KMS-11 (cell line): ENCODE measurements around the gene ZNF627.
"Not testable (repeated sequence)": the region's sequence is repeated elsewhere in the genome, so short reads cannot be mapped to it uniquely, and the experiment has no call there.

ENCODE experiments used
- H2AFZ ChIP-seq: fragments of 200-600 bp; sonication (generic); 2 replicates; pipeline ENCODE4 v1.6.1; 2016; ENCODE audit warnings: antibody characterized with exemption, mixed run types, low read depth
- H3K27ac ChIP-seq: fragments of 200-600 bp; sonication (generic); 2 replicates; pipeline ENCODE4 v1.6.1; 2016; ENCODE audit warnings: mild to moderate bottlenecking, mixed run types
- H3K27me3 ChIP-seq: fragments of 200-600 bp; sonication (generic); 2 replicates; pipeline ENCODE4 v1.6.1; 2017; ENCODE audit warnings: mild to moderate bottlenecking, low read depth, mixed run types, moderate library complexity; ENCODE audit not compliant: insufficient read depth
- H3K36me3 ChIP-seq: fragments of 200-600 bp; sonication (generic); 2 replicates; pipeline ENCODE4 v1.6.1; 2017; ENCODE audit warnings: mild to moderate bottlenecking, mixed run types; ENCODE audit not compliant: insufficient read depth
- H3K4me1 ChIP-seq: fragments of 200-600 bp; sonication (generic); 2 replicates; pipeline ENCODE4 v1.6.1; 2016; ENCODE audit warnings: mild to moderate bottlenecking, low read depth, mixed run types; ENCODE audit not compliant: poor library complexity, severe bottlenecking
- H3K4me2 ChIP-seq: fragments of 200-600 bp; sonication (generic); 2 replicates; pipeline ENCODE4 v1.7.0; 2016; ENCODE audit warnings: mild to moderate bottlenecking, mixed run types
- H3K4me3 ChIP-seq: fragments of 200-600 bp; sonication (generic); IDR thresholded peaks from 2 replicates; pipeline ENCODE4 v1.6.1; 2017; ENCODE audit warnings: low read depth, low read length, mixed read lengths; ENCODE audit not compliant: insufficient read depth
- H3K79me2 ChIP-seq: fragments of 200-600 bp; sonication (generic); 2 replicates; pipeline ENCODE4 v1.6.1; 2016; ENCODE audit warnings: low read depth, mixed run types; ENCODE audit not compliant: insufficient read depth
- H3K9ac ChIP-seq: fragments of 200-600 bp; sonication (generic); 2 replicates; pipeline ENCODE4 v1.6.1; 2016; ENCODE audit warnings: mild to moderate bottlenecking, mixed run types
- H4K20me1 ChIP-seq: fragments of 200-600 bp; sonication (generic); 2 replicates; pipeline ENCODE4 v1.6.1; 2016; ENCODE audit warnings: mild to moderate bottlenecking, mixed run types; ENCODE audit not compliant: insufficient read depth
- CTCF ChIP-seq: fragments of 200-600 bp; sonication (generic); conservative IDR thresholded peaks from 2 replicates; pipeline ENCODE4 v1.6.1; 2017; ENCODE audit warnings: low read depth, mild to moderate bottlenecking, antibody characterized with exemption, low read length, moderate library complexity, mixed read lengths

ZNF627 gene

DNA sequence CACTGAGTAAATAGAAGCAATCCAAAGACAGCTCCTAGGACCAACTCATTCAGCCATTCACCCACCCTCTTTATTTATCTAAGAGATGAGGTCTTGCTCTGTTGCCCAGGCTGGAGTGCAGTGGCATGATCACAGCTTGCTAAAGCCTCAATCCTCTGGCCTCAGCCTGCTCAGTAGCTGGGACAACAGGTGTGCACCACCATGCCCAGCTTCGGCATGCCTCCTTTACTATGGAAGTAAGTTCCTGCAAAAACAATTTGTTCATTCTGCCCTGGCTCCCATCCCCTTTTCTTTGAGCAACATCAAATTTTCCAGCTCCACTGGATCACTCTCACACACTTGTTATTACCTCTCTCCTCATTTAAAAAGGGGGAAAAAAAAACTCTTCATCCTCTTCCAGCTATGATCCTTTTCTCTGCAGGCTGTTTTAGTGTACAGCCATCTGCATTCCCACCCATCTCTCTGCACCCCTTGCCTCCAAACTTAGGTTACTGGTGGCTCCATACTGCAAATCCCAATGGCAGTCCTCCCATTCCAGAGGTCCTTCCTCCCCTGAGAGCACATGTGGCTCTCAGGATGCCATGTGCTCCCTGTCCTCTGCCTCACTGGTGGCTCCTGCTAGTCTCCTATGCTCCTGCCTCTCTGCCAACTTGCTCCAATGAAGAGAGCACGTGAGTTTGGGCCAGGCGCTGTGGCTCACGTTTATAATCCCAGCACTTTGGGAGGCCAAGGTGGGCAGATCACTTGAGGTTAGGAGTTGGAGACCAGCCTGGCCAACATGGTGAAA lies 40.5 kb upstream of the ZNF627 start:
- Histone ChIP-seq H3K36me3 (no peaks in the 10 kb centered on the region), H4K20me1 (no peaks in the 10 kb centered on the region), H3K9ac (no peak overlapping the region), H3K27me3 (no peaks in the 10 kb centered on the region), H3K4me1 (peaks cover 12% of the 10 kb centered on the region), H3K4me3 (no peak overlapping the region), H3K79me2 (peaks cover 12% of the 10 kb centered on the region), H3K27ac (no peak overlapping the region), H2AFZ (no peak overlapping the region), H3K4me2 (no peak overlapping the region)
- no peak for TF ChIP-seq CTCF

DNA sequence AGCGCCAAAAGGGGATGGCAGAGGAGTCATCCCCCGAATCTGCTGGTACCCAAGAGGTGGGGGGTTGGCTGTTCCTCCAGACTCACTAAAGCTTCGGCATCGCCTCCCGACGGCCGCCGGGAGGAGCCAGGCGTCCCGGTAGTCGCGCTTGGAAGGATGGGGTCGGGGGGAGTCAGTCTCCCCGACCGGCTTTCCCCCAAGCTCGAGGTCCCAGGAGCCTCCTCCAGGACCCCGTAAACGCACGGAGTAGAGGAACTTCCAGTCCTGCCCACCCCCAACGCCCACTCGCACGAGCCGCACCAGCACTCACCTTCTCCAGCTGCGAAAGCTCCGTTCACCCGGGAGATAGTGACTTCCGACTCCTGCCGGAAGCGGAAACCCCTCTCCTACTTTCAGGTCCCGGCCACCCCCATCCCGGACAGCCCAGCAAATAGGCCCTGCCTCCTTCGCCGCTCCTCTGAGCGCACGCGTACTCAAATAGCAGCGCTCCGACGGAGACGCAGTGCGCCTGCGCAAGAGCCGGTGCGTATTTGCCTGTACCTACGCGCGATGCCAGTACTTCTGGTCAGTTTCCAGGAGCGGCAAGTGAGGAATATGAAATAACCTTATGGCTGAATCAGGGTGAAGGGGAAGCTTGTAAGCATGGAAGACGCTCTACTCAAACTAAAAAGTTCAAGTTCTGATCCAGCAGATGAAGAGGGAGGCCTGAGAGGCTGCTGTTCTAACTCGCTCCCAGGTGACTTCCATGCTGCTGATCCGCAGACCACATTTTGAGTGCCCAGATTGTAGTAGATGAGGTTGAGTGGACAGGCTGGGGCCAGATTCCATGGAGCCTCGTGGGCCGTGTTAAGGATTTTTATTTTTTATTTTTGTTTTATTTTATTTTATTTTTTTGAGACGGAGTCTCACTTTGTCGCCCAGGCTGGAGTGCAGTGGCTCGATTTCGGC lies 38.1 kb upstream of the ZNF627 start, which contains the start of gene ELOF1:
ELOF1 (minus strand) TSS at position 350 of the 948 bp plus-strand sequence. CDS start 4,883 bp downstream, outside the sequence.
- Histone ChIP-seq H3K27me3 (no peaks in the 10 kb centered on the region), H3K27ac (peak within 1 kb of the TSS; percentile 44; the same call in 1 of the 2 replicates), H2AFZ (peak within 1 kb of the TSS; percentile 92), H3K36me3 (no peaks in the 10 kb centered on the region), H4K20me1 (no peaks in the 10 kb centered on the region), H3K79me2 (peaks cover 12% of the 10 kb centered on the region), H3K4me2 (peak within 1 kb of the TSS; percentile 72), H3K4me1 (peaks cover 12% of the 10 kb centered on the region), H3K9ac (peak within 1 kb of the TSS; percentile 40; the same call in 1 of the 2 replicates), H3K4me3 (no peak within 1 kb of the TSS)
- TF ChIP-seq CTCF: no peak

GRCh38 chr19:11560404-11561051 lies 36.8 kb upstream of the ZNF627 start:
- peak; percentile 70 for TF ChIP-seq CTCF

GRCh38 chr19:11563532-11563931 lies 33.8 kb upstream of the ZNF627 start:
- Histone ChIP-seq H3K4me1 (peaks cover 6% of the 10 kb centered on the region), H3K9ac (no peak overlapping the region), H3K36me3 (no peaks in the 10 kb centered on the region), H3K4me2 (no peak overlapping the region), H4K20me1 (no peaks in the 10 kb centered on the region), H3K27me3 (no peaks in the 10 kb centered on the region), H3K4me3 (no peak overlapping the region), H2AFZ (no peak overlapping the region), H3K27ac (no peak overlapping the region), H3K79me2 (peaks cover 2% of the 10 kb centered on the region)
- no peak for TF ChIP-seq CTCF

More at GRCh38 chr19:11560404-11561051, 36.8 kb upstream of the ZNF627 start:
- Histone ChIP-seq H3K4me1 (peaks cover 12% of the 10 kb centered on the region), H3K9ac (no peak overlapping the region), H3K36me3 (no peaks in the 10 kb centered on the region), H4K20me1 (no peaks in the 10 kb centered on the region), H3K4me2 (no peak overlapping the region; the same call in 1 of the 2 replicates), H3K79me2 (peaks cover 12% of the 10 kb centered on the region), H3K27ac (no peak overlapping the region), H2AFZ (no peak overlapping the region), H3K4me3 (no peak overlapping the region), H3K27me3 (no peaks in the 10 kb centered on the region)

GRCh38 chr19:11564082-11564807 lies 33.0 kb upstream of the ZNF627 start:
- H3K4me3 ChIP-seq, H3K4me2 ChIP-seq, H3K4me1 ChIP-seq, H3K9ac ChIP-seq, H3K27ac ChIP-seq, H3K27me3 ChIP-seq, H4K20me1 ChIP-seq, H3K36me3 ChIP-seq, H2AFZ ChIP-seq, H3K79me2 ChIP-seq: not testable (repeated sequence)

GRCh38 chr19:11565649-11565980 lies 31.7 kb upstream of the ZNF627 start:
- not testable (repeated sequence) for H4K20me1 ChIP-seq, H3K4me2 ChIP-seq, H3K36me3 ChIP-seq, H3K27ac ChIP-seq, H3K4me3 ChIP-seq, H3K9ac ChIP-seq, H3K27me3 ChIP-seq, H2AFZ ChIP-seq, H3K79me2 ChIP-seq, H3K4me1 ChIP-seq
